GM21381 (cell line): ENCODE measurements around the gene HMGA1.

Experiments
- ATAC-seq: cut with Tn5 transposase; IDR thresholded peaks from one replicate; pipeline ENCODE4 v1.9.1; 2021; ENCODE audit warnings: mild to moderate bottlenecking, moderate library complexity; ENCODE audit not compliant: unreplicated experiment

HMGA1 gene

DNA sequence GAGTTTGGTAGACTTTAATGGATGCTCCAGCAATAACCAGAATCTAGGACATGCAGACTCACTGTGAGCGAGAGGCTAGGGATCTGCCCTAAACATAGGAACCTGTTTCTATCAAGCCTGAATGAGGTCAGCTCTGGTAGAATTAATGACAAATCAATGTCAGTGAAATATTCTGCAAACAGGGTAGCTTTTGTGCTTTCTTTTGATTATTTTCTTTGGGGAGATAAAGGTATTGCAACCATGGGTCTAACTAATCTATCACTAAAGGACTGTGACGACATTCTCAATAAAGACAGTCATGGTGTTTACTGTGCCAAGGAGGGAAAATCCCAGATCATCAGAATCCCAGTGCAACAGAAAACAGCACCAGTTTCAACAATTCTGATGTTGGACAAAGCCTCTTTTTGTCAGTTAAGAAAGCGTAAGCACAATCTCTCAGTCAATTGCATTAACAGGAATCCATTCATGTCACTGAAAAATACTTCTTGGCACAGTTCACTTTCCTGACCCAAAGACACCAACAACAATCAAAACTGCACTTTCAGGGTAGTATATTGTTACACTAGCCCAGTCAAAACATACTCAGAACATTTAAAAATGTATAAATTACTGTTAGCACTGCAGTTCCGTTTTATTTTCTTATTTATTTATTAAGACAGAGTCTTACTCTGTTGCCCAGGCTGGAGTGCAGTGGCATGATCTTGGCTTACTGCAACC lies 48.9 kb downstream of the HMGA1 start:
- ATAC-seq, result no peak

DNA sequence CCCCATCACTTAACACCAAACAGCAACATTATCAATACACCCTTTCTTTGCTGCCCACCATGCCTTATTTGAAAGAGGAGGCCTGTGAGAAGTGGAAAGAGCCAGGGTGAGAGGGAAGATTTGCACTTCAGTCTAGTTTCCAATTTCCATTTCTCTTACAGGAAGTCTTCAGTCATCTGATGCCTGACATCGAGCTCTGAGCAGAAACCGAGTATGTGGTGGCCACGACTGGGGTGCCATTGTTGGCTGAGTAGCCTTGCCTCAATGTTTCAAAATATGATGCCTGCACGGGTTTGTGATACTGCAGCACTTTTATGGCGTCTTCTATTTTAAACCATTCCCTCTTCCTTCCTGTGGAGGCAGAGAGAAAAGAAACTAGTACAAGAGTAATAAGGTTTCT lies 51.9 kb downstream of the HMGA1 start:
- ATAC-seq, result no peak

DNA sequence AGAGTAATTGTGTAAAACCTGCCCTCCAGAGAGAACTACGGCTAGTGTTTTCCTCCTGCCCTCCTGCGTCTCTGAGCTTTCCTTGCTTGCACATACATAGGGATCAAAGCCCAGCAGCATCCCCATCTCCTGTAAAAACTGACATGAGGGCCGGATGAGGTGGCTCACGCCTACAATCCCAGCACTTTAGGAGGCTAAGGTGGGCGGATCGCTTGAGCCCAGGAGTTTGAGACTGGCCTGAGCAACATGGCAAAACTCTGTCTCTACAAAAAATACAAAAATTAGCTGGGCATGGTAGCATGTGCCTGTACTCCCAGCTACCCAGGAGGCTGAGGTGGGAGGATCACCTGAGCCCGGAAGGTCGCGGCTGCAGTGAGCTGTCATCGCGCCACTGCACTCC lies 52.5 kb downstream of the HMGA1 start:
- no peak for ATAC-seq

DNA sequence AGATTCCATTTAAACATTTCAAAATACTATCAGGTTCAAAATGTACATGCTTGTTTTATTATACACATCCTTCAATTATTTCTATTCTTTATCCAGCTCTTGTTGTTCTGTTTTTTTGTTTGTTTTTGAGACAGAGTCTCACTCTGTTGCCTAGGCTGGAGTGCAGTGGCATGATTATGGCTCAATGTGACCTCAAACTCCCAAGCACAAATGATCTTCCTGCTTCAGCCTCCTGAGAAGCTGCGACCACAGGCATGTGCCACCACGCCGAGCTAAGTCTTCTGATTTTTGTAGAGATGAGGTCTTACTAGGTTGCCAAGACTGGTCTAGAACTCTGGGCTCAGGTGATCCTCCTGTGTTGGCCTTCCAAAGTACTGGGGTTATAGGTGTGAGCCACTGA lies 56.3 kb downstream of the HMGA1 start:
- ATAC-seq, result no peak

DNA sequence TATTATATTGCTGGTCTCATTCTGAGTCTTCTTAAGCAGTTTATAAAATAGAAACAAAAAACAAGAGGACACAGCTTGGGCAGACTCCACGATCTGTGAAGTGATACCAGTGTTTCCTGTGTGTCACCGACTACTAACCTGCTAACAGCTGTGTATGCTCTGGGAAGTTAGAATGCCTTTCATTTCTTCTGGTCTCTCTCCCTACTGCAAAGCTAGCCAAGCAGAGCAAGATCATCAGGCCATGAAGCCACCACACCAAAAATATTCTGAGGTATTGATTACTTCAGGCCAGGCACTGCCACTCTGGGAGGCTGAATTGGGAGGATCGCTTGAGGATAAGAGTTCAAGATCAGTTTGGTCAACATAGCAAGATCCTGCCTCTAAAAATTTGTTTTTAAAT lies 59.0 kb downstream of the HMGA1 start:
- ATAC-seq, result peak; percentile 85
